Fibroblast of mammary gland (primary cell): ENCODE measurements around the gene RTL1.

Experiments
- DNase-seq: peaks from one replicate; pipeline ENCODE4 v3.0.0-alpha.2; 2010; ENCODE audit warnings: low read depth
- H3K4me3 ChIP-seq: 2 replicates; pipeline ENCODE4 v1.5.1; 2011; ENCODE audit warnings: low read depth, mild to moderate bottlenecking, low read length, moderate library complexity; ENCODE audit not compliant: control insufficient read depth
- TF ChIP-seq, protein P1 (sequence below): conservative IDR thresholded peaks from 2 replicates; pipeline ENCODE4 v1.5.1; 2011; ENCODE audit warnings: low read depth, low read length, inconsistent platforms; ENCODE audit not compliant: control insufficient read depth, insufficient read depth

Gene RTL1

DNA sequence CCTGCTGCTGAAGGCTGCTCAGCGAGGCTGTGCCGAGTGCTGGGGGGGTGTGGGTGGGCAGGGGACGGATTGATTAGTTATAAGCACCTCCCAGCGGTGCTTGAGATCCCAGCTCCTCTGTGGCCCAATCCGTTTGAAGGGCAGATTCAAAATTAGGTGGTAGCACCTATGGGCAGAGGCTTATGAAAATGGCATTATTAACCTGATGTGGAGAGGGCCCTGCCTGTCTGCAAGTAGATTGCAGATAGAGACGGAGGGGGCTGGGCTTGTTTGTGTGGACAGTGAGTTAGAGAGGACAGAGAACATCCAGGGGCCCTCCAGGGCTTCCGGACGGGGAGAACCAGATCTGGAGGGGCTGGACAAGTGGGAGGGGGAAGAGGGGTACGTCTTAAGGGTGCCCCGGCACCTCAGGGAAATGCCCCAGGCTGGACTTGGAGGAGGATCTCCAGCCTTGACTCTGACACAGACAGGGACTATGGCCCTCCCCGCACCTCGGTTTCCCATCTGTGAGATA lies at the start of gene RTL1:
TSS of gene RTL1 (minus strand) at position 51 of the 514 bp plus-strand sequence. CDS start 18,934 bp downstream, outside the sequence.
- TF ChIP-seq, protein P1, sequence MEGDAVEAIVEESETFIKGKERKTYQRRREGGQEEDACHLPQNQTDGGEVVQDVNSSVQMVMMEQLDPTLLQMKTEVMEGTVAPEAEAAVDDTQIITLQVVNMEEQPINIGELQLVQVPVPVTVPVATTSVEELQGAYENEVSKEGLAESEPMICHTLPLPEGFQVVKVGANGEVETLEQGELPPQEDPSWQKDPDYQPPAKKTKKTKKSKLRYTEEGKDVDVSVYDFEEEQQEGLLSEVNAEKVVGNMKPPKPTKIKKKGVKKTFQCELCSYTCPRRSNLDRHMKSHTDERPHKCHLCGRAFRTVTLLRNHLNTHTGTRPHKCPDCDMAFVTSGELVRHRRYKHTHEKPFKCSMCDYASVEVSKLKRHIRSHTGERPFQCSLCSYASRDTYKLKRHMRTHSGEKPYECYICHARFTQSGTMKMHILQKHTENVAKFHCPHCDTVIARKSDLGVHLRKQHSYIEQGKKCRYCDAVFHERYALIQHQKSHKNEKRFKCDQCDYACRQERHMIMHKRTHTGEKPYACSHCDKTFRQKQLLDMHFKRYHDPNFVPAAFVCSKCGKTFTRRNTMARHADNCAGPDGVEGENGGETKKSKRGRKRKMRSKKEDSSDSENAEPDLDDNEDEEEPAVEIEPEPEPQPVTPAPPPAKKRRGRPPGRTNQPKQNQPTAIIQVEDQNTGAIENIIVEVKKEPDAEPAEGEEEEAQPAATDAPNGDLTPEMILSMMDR: no peak
- H3K4me3 ChIP-seq: no peak within 1 kb of the TSS
- no peak for DNase-seq

DNA sequence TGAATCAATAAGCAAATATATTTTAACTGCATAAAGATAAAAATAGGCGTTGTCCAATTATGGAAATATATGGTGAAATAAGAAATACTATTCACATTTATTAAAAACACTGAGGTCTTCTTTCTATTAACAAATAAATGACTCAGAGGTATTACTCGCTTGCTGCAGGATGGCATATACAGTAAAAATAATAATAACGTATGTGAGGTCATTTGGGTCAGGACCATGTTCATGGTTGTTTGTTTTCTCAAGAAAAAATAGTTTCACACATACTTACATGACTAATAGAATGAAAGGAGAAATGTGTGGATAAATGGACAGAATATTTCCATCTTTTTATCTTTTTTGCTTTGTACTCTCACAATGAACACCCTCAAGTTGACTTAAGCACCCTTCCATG lies 46.5 kb upstream of the RTL1 start:
- TF ChIP-seq, protein P1: no peak
- no peak overlapping the region for H3K4me3 ChIP-seq
- peak; percentile 27 for DNase-seq

DNA sequence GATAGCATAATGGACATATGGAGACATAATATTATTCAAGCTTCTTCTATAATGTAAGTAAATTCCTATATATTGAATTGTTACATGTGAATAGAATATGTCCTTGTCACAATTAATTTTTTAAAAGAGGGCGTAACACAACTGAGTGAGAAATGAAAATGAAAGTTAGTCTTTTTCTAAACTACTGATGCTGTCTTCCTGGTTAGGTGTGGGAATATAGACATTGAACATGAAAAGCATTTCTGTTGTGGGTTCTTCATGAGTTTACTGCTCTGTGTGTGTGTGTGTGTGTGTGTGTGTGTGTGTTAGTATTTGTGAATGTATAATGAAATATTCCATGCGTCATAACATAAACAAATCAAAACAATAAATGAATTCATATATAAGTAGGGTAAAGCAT lies 40.5 kb upstream of the RTL1 start:
- H3K4me3 ChIP-seq: no peak overlapping the region
- TF ChIP-seq, protein P1: no peak
- no peak for DNase-seq

DNA sequence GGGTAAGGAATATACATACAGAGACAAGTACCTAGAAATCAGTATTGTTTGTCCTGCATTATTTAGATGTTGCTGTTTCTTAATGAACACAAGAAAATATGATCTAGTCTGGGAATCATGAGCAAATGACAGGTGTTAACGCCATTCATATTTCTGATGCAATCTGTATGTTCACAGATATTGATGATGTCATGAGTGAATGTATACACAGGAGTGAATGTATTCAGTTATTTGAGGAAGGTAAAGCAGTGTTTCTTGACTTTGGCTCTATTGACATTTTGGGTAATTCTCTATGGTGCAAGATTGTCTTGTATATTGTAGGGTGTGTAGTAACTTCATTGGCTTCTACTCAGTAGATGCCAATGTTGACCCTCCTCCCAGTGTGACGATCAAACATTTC lies 26.7 kb upstream of the RTL1 start:
- TF ChIP-seq, protein P1: no peak
- no peak for DNase-seq
- no peak overlapping the region for H3K4me3 ChIP-seq

DNA sequence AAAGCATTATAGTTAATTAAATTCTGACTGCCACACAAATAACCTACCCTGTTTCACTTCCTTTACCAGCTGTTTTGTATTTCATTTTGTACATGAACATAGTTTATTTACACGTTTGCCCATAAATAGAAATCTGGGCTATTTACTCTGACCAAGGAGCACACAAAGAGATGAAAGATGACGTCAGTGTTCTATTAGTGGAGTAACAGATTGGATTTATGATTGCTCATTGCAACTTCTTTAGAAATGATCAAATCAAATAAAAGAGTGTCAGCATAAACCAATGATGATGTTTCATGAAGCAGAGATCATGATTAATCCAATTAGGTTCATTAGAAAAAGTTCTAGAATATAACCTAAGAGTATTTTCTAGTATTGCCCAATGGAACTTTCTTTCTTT lies 12.0 kb upstream of the RTL1 start:
- no peak overlapping the region for H3K4me3 ChIP-seq
- peak; percentile 30 for DNase-seq
- TF ChIP-seq, protein P1: no peak

DNA sequence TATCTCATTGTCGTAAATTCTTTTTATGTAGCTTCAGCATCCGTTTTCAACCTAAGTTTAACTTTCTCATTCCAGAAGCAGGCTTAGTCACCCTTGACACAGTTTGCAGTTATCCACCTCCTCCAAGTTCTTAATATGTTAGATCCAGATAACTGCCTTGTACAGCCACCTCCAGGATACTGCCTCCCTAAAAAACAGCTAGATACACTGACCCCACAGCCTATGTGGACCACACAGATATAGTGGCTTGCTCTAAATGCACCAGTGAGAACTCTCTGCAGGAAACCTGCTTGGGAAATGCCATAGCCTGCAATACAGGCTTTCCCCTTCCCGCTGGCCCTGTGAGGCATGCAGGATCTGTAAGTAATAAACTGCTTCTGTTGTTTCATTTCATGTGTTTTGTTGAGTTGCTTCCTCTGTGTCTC lies 11.1 kb upstream of the RTL1 start:
- no peak for DNase-seq
- H3K4me3 ChIP-seq: no peak overlapping the region
- TF ChIP-seq, protein P1: no peak

DNA sequence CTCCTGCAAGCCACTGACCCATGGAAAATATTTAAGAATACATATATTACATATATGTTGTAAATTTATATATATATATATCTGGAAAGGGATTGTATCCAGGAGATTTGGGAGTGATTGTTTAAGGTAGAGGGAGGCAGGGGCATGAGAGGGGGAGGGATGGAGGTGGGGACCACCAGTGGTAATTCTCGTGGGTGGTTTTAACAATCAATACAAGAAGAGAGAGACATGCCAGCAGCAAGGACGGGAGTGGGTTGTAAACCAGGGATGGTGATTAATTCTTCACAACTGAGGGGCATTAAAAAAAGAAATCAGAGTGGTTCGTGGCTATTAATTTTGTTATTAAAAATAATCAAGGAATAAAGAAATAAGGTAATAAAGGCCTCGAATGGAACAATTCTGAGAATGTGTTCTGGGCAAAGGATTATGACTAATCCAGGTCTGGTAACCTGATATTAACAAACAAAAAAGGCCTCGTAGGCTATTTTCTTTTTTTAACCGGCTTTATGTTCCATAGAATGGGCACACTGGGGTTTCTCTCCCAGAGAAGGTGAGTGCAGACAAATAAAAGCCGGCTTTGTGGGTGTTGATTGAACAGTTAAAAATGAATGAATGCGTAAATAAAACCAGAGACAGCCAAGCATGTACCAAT lies 8.3 kb upstream of the RTL1 start:
- no peak overlapping the region for H3K4me3 ChIP-seq
- DNase-seq: no peak
- TF ChIP-seq, protein P1: no peak
